ENCODE data around the gene STX7.

DNA sequence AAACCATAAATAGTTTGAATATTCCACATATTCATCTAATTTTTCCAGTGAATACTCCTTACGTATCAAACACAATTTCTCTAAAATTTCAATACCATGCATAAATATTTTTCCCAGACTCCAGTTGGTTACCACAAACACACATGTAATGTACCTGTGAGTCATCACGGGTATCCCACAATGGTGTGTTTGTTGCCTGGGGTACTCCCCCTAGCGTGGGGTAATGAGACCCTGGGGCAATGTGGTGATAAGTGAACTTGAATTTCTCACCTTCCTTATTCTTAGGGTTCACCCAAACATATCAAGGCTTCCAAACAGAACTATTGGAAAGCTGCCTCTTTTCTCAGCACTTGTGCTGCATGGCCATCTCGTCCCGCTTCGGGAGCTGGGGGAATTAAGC, 51.0 kb downstream of the STX7 start:
- TF ChIP-seq, protein P1, sequence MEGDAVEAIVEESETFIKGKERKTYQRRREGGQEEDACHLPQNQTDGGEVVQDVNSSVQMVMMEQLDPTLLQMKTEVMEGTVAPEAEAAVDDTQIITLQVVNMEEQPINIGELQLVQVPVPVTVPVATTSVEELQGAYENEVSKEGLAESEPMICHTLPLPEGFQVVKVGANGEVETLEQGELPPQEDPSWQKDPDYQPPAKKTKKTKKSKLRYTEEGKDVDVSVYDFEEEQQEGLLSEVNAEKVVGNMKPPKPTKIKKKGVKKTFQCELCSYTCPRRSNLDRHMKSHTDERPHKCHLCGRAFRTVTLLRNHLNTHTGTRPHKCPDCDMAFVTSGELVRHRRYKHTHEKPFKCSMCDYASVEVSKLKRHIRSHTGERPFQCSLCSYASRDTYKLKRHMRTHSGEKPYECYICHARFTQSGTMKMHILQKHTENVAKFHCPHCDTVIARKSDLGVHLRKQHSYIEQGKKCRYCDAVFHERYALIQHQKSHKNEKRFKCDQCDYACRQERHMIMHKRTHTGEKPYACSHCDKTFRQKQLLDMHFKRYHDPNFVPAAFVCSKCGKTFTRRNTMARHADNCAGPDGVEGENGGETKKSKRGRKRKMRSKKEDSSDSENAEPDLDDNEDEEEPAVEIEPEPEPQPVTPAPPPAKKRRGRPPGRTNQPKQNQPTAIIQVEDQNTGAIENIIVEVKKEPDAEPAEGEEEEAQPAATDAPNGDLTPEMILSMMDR (IDR thresholded peaks at IDR 0.05) = no peak
- no peak for TF ChIP-seq POLR2A (IDR thresholded peaks at IDR 0.05)
